ENCODE results near the gene POLR3K.

Gene POLR3K

DNA sequence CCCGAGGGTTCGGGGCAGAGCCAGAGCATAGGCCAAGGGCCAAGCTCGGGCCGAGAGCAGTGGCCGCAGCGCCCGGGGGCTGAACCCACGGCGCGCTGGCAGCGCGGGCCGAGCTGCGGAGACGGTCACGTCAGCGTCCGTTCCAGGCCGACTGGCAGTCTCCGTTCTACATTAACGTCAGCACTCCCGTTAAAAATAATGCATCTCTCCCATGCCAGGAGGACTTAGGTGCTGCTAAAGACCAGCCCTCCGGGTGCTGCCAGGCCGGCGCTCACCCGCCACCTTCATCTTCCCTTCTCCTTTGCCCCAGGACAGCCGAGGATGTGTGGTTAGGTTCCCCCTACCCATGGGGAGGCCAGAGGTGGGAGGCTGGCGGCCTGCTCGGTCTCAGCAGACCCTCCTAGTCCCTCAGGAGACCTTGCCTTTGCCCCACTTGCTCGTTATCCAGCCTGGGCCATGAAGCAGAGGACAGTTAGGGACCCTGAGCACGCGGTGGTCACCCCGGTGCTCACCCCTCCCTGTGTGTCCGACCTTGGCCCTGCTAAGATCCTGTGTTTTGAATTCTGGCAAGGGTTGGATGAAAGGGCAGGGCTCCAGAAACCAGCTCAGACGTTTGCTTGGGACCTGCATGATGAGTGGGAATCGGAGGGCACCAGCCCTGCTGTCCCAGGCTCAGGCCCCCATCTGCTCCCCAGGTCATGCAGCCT lies 25.2 kb upstream of the POLR3K start:
- FAIRE-seq = no peak

DNA sequence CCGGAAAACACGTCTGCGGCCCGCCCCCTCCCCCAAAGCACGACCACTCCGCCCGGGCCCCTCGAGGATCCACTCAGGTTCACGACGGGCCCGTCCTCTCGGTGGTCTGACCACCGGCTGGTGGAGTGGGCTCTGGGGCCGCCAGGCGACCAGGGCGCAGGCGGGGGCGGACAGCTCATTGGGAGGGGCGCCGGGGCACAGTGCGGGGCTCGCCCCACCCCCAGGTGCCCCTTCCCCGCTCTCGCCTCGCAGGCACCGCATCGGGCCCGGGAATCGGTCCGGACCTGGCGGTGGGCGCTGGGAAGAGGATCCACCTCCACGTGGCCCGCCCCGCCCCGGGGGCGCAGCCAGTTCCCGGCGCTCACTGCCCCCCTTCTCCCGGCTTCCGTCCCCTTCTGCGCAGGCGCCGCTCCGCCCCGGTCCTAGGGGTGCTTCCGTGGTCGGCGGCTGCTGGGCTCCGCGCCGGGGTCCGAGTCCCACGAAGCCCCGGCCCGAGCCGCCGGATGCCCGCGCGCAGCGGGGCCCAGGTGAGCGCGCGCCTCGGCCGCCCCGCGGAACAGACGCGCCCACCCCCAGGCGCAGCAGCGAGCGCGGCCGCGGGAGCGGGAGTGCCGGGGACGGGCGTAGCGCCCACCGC lies 24.5 kb upstream of the POLR3K start, which contains the start of gene MPG:
Gene MPG, plus strand, starts transcription at position 419 of the 637 bp plus-strand sequence. Its CDS starts 85 bp downstream, at position 504.
- FAIRE-seq = no peak

DNA sequence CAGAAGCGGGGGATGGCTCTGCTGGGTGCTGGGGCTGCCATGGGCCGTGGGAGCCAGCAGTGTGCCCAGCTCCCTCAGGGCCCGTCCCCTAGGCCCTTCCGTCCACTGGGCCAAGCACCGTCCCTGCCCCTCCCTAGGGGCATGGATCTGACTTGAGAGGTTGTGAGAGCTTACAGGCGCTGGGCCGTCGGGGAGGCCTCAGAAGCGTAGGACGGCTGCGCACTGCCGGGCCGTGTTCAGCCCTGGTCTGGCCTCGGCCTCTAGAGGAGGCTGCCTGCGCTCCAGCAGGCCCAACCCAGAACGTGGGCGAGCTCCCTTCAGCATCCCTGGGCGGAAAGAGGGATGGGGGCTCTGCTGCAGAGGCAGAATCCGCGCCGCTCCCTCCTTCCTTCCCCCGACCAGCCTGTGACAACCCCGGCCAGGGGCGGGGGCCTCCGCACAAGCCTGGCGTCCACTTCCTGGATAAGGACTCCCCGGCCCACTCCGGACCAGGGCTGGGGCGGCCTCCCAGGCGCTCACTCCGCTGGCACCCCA lies 23.9 kb upstream of the POLR3K start:
- FAIRE-seq = no peak

DNA sequence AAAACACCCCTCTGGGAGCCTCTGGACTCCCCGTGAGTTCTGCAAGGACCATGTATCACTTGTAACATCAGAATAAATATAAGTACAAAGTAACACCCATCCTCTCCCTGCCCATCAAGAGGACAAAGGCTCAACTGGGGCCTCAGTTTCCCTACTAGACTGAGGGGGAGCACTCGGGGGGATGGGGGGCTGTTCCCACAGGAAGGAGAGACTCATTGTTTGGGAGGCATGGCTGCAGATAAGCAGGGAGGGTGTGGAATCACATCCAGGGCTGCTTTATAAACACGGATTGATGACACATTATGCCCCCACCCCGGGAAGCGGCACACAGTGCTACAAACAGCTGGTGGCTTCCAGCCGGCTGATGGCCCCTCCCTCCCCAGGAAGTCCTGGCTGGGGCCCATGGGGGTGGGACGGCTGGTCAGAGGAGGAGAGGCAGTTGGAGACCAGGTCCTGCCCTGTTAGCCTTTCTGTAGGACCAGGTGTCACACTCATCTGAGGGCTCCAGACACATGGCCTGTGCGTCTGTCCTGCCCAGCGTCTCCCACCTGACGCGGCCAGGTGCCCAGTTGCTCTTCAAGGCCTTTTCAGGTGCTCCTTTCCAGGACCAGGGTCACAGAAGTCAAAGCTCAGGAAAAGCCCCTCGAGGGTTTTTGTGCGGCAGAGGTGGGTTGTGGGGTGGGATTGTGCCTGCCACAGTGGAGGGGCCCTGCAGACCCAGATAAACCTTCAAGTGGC lies 23.3 kb upstream of the POLR3K start:
- no peak for FAIRE-seq

DNA sequence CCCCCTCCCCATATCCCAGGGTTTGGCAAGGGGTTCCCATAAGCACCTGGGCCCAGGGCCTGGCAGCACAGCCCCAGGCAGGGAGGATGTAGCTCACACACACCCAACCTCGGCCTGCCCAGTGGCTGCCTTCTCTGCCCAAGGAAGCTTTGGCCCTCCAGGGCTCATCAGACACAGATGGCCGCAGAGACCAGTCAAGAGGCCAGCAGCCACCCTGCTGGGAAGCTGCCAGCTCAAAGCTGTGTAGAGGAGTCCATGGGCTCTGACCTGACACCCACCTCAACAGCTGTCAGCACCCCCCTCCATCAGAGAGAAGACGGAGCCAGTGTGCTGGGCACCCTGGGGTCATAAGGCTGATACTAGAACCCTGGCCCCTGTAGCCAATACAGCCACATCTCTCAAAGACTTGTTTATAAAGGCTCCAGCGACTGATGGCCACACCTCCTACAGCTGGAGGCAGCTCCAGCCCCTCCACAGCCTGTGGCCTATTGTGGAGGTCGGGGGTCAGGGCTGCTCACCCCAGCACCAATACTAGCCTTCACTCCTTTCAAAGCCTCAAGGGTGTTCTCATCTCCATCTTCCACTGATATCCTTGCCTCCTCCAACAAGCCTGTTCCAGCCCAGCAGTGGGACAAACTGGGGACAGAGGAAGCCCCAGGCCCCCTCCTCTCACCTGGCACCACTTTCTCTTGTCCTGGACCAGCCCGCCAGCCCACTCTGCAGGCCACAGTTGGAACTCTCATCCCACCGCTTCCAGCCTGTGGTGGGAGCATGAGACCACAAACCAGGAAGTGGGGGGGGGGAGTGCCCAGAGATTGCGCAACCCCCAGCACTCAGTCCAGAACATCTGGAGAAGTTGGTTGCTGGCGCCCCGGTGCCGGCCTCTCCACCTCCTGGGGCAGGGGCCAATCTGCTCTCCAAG lies 22.4 kb upstream of the POLR3K start:
- no peak for FAIRE-seq

DNA sequence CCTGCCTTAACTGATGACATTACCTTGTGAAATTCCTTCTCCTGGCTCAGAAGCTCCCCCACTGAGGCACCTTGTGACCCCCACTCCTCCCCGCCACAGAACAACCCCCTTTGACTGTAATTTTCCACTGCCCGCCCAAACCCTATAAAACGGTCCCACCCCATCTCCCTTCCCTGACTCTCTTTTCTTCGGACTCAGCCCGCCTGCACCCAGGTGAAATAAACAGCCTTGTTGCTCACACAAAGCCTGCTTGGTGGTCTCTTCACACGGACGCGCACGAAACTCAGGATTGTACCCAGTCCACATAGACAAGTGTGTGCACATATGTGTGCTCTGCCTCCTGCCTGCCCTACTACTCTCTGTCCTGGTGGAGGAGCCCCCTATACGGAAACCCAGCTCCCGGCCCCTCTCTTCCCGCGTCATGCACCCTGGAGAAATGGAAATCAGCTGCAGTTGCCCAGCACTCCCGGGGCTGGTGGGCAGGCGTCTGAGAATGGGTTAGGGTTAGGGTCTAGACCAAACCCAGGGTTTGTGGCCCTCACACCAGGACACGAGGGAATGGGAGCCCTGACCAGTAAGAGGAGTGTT lies 21.4 kb upstream of the POLR3K start:
- no peak for FAIRE-seq

DNA sequence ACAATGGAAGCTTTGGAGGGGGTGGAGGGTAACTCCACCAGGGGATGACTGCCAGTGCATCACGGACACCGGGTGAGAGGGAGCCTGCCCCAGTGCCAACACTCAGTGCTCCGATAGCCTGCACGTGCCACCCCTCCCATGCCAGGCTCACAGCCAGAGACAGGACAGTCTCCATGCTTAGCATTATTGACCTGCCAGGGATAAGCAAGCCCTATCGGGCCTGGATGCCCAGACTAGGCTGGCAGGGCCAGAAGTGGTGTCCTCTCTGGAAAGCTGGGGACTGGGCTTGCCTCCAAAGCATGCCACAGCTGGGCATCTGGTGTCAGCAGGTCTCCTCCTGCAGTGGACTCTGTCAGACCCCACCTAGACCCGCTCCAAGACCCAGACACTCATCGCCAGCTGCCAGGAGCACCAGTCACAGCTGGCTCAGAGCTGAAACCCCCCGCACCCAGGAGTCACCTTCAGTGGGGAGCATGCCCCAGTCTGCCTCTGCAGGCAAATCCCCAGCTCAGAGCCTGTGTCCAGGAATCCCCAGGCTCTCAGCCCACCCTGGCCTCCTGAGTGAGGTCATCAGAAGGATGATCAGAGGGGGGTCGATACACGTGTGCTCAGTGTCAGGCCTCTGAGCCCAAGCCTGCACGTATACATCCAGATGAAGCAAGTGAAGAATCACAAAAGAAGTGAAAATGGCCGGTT lies 20.8 kb upstream of the POLR3K start:
- FAIRE-seq = no peak

DNA sequence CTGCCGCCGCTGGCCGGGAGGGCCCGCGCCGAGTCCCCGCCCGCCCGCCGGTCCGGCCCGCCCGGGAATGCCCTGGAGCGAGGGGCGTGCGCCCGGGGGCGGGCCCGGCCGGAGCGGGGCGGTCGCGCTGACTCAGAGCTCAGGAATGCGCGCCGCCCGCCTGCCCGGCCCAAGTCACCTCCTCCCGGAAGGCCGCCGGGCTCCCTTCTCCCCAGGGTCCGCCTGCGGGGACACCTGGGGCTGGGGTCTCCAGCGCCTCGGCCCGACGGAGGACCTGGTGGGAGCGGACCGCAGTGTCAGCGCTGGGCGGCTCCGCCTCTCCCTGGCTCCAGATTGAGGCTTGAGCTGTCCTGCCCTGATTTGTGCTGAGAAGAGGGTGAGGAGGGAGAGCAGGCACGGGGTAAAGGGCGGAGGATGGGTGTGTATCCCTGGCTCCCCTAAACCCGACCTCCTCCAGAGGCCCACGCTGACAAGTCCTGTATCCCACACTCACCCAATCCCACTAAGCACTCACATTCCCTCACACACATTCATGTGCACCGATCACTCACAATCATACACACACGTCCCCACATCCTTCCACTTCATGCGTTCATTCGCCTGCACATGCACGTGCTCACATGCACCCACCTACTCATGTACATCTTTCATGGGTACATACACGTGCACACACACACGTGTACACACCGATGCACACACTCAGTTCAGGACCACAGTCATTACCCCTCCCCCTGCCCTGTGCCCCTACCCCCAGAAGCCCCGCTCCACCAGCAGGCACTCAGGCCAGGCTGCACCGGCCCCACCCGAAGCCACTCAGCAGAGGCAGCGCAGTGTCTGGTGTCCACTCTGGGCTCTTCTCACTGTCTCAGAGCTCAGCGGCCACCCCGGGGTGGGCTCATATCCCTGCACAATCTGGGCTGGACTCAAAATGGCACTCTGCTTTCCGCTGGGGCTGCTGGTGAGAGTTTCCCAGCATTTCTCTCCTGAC lies 19.4 kb upstream of the POLR3K start, which contains the start of gene RHBDF1:
Gene RHBDF1, minus strand, starts transcription at position 71 of the 988 bp plus-strand sequence. CDS start 7,616 bp downstream, outside the sequence.
- FAIRE-seq = no peak

DNA sequence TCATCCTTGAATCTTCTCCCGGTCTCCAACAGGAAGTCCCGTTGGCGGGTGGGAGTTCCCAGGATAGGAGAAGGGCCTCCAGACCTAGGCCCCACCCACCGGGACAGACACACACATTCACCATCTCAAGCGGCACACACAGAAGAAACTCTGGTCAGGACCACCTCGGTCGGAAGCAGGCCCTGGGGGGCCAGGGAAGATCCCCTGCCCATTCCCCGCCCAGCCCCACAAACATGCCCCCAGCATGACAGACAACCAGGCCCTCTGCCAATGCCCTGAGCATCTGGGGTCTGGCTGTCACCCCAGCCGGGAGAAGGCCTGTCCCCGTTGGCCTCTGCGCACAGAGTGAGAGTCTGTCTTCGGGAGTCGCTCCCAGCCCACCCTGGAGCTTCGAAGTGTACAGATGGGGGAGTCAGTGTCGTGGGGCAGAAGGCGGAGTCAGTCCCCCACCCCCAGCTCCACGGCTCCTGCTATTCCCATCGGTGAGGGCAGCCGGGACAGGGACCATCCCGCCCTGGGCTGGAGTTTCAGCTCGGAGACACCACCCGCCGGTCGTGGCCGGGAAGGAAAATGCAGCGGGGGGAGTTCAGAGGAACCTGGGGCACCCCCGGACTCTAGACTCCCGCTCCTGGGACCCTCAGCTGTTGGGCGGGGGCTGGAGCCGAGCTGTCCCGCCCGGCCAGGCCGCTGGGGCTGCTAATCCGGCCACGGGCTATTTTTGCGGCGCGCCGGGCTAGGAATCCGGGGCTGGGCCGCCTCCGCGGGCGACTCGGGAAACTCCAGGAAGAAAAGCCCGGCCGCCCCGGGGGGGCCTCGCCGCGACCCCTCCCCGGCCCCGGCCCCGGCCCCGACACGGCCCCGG lies 18.4 kb upstream of the POLR3K start:
- FAIRE-seq = peak; percentile 52

DNA sequence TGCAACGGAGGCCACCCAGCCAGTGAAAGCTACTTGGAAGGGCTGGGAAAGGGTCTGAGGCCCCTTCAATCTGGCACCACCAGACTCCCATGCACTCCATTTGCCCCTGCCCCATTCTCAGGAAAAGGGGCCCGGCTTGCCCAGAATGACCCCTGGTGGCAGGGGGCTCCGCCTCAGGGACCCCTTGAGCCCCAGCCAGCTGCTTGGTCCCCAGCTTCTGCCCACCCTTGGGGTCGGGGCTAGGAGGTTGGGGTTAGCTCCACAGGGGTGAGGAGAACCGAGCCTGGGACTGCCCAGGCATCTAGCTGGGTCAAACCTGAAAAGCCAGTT lies 17.8 kb upstream of the POLR3K start:
- FAIRE-seq = no peak

DNA sequence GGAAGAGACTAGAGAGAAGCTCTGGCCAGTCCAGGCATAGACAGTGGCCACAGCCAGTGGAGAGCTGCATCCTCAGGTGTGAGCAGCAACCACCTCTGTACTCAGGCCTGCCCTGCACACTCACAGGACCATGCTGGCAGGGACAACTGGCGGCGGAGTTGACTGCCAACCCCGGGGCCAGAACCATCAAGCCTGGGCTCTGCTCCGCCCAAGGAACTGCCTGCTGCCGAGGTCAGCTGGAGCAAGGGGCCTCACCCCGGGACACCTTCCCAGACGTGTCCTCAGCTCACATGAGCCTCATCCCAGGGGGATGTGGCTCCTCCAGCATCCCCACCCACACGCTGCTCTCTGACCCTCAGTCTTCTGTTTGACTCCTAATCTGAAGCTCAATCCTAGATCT lies 15.8 kb upstream of the POLR3K start:
- FAIRE-seq = no peak

DNA sequence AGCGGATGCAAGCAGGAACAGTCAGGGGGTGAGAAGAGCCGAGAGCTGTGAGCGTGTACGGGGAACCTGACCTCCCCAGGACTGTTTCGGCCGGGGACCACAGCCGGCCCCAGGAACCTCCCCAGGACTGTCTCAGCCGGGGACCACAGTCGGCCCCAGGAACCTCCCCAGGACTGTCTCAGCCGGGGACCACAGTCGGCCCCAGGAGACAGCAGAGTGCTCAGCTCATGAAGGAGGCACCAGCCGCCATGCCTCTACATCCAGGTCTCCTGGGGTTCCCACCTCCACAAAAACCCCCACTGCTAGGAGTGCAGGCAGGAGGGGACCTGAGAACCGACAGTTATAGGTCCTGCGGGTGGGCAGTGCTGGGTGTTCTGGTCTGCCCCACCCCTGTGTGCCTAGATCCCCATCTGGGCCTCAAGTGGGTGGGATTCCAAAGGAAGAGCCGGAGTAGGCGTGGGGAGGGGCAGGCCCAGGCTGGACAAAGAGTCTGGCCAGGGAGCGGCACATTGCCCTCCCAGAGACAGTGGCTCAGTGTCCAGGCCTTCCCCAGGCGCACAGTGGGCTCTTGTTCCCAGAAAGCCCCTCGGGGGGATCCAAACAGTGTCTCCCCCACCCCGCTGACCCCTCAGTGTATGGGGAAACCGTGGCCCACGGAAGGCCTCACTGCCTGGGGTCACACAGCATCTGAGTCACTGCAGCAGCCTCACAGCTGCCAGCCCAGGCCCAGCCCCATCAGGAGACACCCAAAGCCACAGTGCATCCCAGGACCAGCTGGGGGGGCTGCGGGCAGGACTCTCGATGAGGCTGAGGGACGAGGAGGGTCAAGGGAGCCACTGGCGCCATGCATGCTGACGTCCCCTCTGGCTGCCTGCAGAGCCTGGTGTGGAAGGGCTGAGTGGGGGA lies 14.7 kb upstream of the POLR3K start:
- FAIRE-seq = no peak

DNA sequence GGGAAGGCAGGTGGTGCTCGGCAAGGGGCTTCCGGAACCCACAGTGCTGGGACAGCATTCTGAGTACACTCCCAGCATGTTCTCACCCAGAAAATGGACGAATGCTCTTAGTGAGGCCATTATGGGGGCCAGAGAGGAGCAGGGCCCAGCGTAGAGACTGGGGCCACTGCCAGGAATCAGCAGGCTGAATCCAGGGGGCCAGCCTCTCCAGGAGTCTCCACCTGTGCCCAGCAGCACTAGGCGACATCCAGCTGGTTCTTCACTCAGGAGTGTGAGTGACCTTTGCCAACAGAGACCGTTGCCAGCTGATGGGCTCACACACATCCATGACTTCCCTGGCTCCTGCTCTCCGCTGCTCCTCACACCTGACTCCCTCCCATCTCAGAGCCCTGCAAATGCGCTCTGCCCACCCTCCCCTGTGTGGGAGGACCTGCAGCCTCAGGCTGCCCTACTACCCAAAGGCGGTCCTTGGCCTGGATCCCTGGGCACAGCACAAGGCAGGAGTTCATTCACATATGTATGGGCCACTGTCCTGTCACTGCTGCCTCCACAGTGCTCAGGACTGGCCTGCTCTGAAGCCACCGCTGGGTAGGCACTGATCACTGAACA lies 13.9 kb upstream of the POLR3K start:
- no peak for FAIRE-seq

DNA sequence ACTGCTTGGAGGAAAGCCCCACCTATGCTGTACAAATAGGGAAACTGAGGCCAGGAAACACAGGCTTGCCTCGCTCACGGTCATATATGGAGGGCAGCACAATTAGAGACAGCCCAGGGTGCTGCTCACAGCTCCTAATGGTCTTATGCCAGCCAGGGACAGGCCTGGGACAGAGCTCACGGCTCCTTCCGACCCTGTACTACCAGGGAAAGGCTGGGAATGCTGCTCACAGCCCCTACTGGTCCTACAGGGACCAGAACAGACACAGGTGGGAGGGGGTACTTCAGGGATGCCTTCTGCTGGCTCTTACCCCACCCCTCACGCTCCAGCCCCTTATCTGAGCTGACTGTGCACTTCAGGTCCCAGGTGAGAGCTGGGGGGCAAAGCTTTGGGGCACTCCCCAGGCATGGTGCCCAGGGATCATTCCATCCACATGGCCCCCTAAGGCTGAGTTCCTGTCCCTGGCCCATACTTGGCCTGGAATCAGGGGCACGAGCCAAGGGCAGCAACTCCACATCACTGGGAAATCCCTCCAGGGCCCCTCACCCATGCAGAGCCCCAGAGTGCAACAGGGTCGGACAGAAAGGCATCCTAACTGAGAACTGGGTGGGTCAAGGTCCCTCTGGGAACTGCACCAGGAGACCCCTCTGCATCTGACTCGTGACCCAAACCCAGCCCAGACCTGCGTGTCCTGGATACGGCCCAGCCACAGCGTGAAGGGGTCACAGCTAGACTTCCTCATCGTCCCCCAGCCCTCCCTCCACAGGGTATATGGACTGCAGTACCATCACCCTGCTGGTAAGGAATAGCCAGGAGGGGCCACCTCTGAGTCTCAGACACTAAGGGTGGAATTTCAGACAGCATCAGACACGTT lies 13.1 kb upstream of the POLR3K start:
- no peak for FAIRE-seq

DNA sequence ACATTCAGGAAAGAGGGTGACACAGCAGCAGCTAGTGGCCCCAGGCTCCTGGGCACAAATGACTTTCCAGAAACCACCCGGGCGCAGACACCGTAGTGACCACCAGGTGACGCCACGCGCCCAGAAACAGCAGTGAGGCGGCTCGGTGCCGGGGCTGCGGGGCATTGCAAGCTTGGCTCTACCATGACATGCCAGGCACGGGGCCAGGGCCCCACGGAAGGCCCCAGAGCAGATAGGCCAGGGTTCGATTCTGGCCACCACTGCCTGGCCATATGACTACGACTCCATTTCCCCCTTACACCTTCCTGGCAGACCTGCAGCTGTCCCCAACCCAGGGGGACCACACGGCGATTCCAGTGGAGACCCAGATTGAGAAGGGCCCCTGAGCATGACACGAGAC lies 12.3 kb upstream of the POLR3K start:
- no peak for FAIRE-seq

DNA sequence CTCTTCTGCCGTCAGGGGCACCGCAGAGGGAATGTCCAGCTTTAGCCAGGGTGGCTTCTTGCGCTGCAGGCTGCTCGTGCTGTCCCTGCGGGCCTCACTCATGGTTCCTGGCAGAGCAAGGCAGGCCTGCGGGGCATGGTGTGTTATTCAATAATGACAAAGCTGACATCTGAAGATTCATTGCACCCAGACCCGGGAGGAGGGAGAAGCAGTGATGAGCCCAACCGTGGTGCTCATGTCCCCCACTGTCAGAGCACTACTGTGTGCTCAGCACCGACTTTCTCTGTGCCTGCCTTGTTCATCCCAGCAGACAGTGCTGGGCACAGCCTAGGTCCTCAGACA lies 11.5 kb upstream of the POLR3K start:
- FAIRE-seq = no peak
